GM21528 (cell line): ENCODE measurements around the gene RCAN3.
"Not testable (repeated sequence)": the region's sequence is repeated elsewhere in the genome, so short reads cannot be mapped to it uniquely, and the experiment has no call there.

Experiments used
- ATAC-seq: cut with Tn5 transposase; IDR thresholded peaks from one replicate; pipeline ENCODE4 v1.9.1; 2021; ENCODE audit warnings: mild to moderate bottlenecking, moderate library complexity; ENCODE audit not compliant: unreplicated experiment, low FRiP score

The RCAN3 gene

DNA sequence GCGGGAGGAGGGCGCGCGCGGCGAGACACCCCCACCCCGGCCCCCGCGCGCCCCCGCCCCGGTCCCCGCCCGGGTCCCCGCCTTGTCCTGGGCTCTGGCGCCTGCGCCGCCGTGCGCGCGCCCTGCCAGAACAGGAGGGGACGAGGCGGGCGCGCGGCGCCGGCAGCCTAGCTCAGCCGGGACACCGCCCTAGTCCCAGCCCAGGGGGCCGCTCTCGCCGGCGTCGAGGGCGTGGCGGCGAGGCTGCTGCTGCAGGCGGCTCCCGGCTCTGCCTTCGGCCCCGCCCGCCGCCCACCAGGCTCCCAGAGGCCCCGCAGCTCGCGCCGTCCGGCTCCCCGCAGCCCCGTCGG, at the start of gene RCAN3:
TSS of gene RCAN3 (plus strand) at position 128 of the 350 bp plus-strand sequence. CDS start 11,537 bp downstream, outside the sequence.
- no peak for ATAC-seq

- no peak for ATAC-seq
These were observed 49.6 kb upstream of the RCAN3 start for GRCh38 chr1:24452922-24453485.

DNA sequence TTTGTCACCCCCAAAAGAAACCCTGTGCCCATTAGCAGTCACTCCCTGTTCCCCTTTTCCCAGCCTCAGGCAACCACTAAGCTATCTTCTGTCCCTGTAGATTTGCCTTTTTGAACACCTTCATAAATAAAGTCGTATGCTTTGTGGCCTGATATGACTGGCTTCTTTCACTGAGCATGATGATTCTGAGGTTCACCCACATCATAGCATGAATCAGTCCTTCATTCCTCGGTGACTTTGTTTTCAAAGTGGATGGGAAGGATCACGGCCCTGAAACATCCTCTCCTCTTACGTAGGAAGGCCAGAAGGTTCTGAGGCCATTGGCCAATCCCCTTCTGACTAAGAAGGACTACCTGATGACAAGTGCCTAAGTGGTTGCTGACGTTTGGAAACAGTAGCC, 48.0 kb upstream of the RCAN3 start:
- no peak for ATAC-seq

DNA sequence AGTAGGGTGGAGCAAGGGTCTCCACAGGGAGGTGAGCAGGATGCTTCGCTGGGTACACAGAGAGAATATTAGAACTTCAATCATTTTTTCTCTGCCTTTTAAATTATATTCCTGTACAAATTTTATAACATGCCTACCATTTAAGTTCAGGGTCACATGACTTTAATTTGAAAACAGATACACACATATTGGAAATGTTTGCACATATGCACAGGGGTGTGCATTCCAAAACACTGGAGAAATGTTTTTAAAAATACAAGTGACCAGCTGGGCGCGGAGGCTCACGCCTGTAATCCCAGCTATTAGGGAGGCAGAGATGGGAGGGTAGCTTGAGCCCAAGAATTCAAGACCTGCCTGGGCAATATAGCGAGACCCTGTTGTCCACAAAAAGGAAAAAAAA, 47.4 kb upstream of the RCAN3 start:
- ATAC-seq: no peak

DNA sequence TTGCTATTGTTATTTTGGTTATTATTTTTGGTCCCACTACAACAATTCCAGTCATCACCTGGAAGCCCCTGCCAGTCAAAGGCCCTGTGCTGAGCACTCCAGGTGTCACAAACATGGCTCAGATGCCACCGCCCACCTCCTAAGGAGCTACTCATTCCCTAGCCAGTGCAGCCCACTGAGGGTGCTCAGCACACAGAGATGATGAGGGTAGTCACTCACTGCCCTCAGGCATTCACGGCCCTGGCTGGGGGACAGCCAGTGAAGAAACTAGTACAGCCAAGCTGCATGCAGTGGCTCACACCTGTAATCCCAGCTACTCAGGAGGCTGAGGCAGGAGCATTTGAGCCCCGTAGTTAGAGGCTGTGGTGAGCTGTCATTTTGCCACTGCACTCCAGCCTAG, 44.8 kb upstream of the RCAN3 start:
- ATAC-seq: no peak

GRCh38 chr1:24459551-24460266, 42.9 kb upstream of the RCAN3 start:
- ATAC-seq: no peak

- ATAC-seq: not testable (repeated sequence)
These were observed 40.5 kb upstream of the RCAN3 start for GRCh38 chr1:24462128-24462527.

- ATAC-seq: no peak
These were observed 38.6 kb upstream of the RCAN3 start for GRCh38 chr1:24463776-24464735.

DNA sequence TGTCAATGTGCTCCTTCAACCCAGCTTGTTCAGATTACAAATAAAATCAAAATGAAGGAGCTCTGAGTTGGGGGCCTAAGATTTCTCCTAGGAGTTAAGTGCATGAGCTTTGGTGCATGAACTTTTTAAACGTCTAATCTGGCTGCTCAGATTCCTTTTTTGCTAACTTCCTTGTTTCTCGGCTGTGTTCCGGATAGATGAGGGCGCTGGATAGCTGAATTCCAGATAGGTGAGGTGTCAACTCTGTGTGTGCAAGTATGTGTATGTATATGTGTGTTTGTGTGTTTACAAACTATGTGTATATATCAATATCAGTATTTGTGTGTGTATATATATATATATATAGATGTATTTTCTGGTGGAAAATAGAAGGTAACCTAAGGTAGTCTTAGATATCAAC, 37.5 kb upstream of the RCAN3 start:
- ATAC-seq: no peak

- no peak for ATAC-seq
These were observed 37.0 kb upstream of the RCAN3 start for GRCh38 chr1:24465638-24466037.

GRCh38 chr1:24468685-24469316, 33.8 kb upstream of the RCAN3 start:
- no peak for ATAC-seq

- no peak for ATAC-seq
These were observed 32.0 kb upstream of the RCAN3 start for GRCh38 chr1:24470592-24470991.

DNA sequence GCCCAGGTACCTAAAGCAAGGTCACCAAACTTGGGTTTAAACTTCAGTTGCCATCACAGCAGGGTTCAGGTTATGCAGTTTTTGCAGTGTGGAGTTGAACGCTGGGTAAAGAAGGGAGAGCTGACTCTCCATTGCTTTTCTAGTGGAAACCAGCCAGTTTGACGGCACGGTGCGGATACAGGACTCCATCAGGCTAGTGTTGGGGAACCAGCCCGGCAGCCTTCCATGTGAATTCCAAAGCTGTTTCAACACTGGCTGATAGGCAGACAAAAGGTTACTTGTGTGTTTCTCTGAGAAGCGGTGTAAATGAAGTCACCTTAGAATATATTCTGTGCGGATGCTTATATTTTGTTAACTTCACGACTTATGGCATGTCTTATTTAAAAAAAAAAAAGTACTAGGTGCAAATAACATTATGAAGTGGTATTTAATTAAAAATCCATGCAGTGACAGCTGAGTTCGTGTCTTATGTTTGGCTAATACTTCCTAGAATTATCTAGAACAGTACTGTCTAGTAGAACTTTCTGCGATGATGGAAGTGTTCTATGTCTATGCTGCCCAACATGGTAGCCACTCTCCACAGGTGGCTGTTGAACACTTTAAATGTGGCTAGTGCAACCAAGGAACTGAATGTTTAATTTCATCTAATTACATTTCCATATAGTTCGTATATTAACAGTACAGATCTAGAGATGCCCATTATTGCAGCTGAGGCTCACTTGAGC, 29.9 kb upstream of the RCAN3 start:
- ATAC-seq: no peak

- no peak for ATAC-seq
These were observed 28.4 kb upstream of the RCAN3 start for GRCh38 chr1:24474193-24474592.

DNA sequence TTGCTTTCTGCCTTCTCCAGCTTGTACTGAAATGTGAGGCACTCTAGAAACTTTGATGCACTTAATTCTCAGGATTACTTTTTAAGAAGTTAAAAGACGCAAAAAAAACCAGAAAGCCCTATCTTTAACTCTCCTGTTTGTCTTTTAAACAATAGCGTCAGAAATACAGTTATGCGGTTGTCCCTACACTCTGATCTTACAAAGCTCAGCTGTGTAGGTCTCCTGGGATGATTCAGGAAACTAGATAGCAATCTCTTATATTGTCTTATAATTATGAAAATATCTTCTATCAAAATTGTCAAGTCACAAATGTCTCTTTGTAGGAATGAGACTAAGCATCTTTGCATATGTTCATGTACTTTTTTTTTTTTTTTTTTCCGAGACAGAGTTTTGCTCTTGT, 26.9 kb upstream of the RCAN3 start:
- no peak for ATAC-seq

GRCh38 chr1:24476571-24476970, 26.1 kb upstream of the RCAN3 start:
- ATAC-seq: no peak

- no peak for ATAC-seq
These were observed 25.3 kb upstream of the RCAN3 start for GRCh38 chr1:24477309-24477708.

DNA sequence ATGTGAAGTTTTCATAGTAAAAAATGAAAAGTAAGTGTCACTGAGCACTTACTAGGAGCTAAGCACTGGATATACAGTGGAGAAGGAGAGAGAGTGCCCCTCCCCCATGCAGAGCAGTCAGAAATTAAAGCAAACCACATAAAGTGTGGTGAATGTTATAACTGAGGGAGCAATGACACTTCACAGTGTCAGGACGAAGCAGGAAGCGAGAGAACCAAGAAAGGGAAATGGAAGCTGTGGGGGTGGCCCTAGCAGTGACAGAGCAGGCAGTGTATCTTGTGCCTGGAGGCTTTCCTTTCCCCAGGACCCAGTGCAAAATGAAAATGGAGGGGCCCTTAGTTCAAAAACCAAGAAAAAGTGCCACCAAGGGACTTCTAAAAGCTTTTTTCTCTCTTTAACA, 21.5 kb upstream of the RCAN3 start:
- no peak for ATAC-seq

DNA sequence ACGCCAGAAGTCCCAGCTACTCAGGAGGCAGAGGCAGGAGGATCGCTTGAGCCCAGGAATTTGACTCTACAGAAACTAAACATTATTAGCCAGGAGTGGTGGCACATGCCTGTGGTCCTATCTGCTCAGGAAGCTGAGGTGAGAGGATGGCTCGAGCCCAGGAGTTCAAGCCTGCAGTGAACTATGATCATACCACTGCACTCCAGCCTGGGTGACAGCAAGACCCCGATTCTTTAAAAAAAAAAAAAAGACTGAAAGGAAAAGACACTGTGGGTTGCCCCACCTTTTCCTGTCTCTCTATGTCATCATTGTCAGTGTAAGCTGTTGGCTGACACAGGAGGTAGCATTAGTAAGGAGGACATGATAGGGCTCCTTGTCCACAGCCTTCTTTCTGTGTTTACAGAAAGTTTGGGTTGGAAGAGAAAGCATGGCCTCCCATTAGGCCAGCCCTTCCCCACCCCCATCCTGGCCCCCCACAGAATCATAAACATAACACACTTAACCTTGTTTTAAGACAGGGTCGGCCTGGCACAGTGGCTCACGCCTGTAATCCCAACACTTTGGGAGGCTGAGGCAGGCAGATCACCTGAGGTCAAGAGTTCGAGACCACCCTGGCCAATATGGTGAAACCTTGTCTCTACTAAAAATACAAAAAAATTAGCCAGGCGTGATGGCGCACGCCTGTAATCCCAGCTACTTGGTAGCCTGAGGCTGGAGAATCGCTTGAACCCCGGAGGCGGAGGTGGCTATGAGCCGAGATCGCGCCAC, 20.6 kb upstream of the RCAN3 start:
- no peak for ATAC-seq

DNA sequence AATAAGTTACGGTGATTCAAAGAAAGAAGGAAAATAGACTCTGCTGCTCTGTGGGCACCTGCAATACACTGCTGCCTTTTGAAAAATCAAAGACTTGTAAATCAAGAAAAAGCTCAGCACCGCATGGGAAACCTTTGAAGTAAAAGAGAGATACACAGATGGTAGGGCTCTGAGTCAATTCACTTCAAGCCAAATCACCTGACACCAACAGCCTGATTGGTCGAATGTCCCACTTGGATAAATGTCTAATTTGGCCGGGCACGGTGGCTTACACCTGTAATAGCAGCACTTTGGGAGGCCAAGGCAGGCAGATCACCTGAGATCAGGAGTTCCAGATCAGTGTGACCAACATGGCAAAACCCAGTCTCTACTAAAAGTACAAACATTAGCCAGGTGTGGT, 19.2 kb upstream of the RCAN3 start:
- no peak for ATAC-seq
